Subcutaneous adipose tissue (tissue), 4 donors: ENCODE results near the gene PLEKHF1. TPM values are rescaled to one million over a fixed set of nuclear protein-coding genes. Genes with fewer than 3 reads are reported as not detected.

Experiments
- total RNA-seq, 4 donors: library from RNA; depleted of rRNA; stranded (reverse); fragments of >200 nt; gene quantifications; one replicate each; pipeline ENCODE4 v1.1.0, GENCODE V29; 2016
- TF ChIP-seq, protein P1 (sequence below): fragments of 450-650 bp; IDR thresholded peaks from one replicate; pipeline ENCODE4 v1.5.1; 2016; ENCODE audit warnings: low read depth, mild to moderate bottlenecking, control low read depth, antibody characterized with exemption, moderate library complexity

PLEKHF1 gene
- total RNA-seq, 4 donors from 2014 or later, result 18.1 to 51.6 (median 34.9) TPM

DNA sequence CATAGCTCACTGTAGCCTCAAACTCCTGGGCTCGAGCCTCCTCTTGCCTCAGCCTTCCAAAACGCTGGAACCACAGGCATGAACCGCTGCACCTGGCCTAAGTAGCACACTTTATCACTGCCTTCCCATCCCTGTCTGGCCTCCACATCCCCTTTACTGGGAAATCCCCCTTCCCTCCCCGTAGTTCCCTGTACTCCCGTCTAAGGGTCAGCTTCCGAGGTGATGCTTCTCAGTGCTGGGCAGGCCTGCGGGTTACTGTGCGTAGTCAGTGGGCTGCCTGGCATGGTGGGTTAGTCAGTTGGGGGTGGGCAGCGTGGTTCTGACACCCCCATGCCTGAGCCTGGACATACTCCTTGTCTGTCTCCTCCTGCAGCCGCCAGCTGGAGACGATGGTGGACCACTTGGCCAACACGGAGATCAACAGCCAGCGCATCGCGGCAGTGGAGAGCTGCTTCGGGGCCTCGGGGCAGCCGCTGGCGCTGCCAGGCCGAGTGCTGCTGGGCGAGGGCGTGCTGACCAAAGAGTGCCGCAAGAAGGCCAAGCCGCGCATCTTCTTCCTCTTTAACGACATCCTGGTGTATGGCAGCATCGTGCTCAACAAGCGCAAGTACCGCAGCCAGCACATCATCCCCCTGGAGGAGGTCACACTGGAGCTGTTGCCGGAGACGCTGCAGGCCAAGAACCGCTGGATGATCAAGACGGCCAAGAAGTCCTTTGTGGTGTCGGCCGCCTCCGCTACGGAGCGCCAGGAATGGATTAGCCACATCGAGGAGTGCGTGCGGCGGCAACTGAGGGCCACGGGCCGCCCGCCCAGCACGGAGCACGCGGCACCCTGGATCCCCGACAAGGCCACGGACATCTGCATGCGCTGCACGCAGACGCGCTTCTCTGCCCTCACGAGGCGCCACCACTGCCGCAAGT is 8.4 kb downstream of the PLEKHF1 start:
- TF ChIP-seq, protein P1, sequence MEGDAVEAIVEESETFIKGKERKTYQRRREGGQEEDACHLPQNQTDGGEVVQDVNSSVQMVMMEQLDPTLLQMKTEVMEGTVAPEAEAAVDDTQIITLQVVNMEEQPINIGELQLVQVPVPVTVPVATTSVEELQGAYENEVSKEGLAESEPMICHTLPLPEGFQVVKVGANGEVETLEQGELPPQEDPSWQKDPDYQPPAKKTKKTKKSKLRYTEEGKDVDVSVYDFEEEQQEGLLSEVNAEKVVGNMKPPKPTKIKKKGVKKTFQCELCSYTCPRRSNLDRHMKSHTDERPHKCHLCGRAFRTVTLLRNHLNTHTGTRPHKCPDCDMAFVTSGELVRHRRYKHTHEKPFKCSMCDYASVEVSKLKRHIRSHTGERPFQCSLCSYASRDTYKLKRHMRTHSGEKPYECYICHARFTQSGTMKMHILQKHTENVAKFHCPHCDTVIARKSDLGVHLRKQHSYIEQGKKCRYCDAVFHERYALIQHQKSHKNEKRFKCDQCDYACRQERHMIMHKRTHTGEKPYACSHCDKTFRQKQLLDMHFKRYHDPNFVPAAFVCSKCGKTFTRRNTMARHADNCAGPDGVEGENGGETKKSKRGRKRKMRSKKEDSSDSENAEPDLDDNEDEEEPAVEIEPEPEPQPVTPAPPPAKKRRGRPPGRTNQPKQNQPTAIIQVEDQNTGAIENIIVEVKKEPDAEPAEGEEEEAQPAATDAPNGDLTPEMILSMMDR, result no peak

DNA sequence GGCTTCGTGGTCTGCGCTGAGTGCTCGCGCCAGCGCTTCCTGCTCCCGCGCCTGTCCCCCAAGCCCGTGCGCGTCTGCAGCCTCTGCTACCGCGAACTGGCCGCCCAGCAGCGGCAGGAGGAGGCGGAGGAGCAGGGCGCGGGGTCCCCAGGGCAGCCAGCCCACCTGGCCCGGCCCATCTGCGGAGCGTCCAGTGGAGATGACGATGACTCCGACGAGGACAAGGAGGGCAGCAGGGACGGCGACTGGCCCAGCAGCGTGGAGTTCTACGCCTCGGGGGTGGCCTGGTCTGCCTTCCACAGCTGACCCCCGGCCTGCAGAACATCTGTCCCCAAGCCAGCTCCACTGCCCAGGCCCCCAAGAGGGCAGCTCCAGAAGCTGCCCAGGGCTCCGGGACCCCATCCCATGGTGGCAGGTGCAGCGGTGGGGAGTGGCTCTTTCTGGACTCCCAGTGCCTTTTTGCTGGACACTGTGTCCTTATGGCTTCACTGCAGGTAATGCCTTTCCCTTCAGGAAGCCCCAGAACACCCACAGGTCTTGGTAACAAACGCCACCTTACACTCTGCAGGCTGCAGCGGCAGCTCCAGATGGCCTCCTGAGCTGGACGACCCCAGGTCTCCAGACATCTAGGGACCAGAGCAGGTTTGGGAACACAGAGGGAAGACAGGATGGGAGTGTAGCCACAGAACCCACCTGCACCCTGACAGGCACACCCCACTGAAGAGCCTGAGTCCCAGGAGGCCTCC is 9.3 kb downstream of the PLEKHF1 start:
- TF ChIP-seq, protein P1, result no peak

DNA sequence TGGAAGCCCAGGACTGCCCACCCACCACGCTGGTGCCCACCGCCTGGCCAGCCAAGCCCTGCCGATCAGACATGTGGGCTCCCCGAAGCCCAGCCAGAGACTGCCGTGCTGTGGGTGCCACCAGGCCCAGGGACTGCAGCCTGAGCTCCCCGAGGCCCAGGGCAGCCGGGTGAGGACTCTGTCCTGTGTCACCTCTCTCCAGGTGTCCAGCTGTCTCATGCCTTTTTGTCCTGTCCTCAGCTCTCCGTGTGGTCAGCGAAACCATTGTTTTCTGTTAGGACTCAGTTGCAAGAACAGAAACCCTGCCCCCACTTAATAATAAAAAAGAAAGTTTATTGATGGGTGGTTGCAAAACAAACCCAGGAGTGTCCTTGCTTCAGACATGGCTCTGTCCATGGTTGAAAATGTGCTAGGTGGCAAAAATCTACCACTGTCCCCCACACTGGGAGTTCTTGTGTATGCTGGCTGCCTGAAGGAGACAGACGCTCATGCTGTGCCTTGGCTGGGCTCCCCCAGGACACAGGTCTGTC is 9.9 kb downstream of the PLEKHF1 start:
- TF ChIP-seq, protein P1, result no peak

DNA sequence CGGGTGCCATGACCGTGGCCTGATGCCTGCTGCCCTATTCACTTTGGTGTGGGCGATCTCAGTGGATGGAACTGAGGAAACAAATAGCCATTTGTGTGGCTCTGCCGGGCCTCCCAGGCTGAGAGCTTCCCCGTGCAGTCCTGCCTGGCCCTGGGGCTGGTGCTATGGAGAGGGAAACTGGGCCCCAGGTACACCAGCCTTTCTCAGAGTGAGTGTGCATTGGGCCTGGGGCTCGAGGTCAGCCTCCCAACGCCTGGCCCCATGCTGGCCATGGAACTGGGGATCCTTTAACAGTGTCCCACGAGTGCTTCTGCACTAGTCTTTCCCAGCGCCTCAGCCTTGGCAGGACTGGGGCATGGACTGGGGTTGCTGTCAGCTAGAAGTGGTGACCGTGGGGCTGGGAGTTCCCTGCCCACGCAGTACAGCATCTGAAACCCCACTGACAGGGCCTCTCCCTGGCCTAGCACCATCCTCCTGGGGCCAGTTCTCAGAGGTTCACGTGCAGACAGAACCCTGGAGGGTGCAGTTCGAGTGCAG is 10.5 kb downstream of the PLEKHF1 start:
- TF ChIP-seq, protein P1, result no peak

DNA sequence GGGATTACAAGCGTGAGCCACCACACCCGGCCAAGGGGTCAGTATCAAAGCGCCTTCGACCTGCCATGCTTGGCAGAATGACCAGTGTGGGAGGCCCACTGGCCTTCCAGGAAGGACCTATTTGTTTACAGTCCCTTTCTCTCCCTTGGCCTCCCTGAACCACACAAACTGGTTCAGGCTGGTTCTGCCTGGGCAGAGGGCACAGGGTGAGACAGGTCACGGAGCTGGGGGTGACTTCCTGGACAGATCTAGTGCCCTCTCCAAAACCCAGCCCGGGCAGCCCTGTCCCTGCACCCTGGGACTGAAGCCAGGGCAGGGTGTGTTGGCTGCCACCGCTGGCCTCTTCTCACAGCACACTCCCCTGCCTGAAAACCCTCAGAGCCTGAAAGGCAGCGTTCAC is 11.3 kb downstream of the PLEKHF1 start:
- TF ChIP-seq, protein P1, result no peak

DNA sequence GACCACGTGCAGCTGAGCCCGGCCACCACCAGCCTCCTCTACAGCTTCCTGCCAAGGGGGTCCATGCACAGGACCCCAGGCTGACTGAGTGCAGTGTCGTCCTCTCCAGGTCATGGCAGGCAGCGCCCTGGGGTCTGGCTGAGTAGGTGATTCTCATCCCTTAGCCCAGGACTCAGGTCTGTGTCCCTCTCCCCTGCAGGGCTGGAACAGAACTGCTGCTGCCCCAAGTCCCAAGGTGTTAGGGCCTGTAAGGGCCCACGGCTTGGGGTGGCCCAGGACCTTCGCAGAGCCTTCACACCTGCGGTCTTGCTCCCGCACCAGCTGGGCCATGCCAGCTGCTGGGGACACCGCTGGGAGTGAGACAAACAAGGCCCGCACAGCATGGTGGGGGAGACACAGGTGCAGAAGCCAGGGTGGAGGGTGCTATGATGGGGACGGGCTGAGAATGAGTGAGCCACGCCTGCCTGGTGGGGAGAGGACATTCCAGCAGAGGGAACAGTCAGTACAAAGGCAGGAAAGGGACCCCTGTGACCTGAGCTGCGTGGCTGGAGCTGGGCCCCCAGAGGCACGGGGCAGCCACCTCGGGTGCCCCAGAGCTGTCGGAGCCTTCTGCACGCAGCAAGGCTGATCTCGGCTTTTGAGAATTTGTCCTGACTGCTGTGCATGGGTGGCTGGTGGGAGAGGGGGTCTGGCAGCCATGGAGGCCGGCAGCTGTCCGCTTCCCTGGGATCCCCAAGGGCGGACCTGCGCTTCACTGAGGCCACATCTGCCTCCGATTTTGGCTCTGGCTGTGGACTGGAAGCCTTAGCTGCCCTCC is 11.9 kb downstream of the PLEKHF1 start:
- TF ChIP-seq, protein P1, result no peak
